NT2/D1 (cell line): ENCODE measurements around the gene SLCO3A1.

Source experiments
- SUZ12 ChIP-seq: IDR thresholded peaks from 2 replicates; pipeline ENCODE4 v1.6.1; 2011; ENCODE audit not compliant: insufficient read length, insufficient read depth; ENCODE audit errors: extremely low read depth
- YY1 ChIP-seq: IDR thresholded peaks from 2 replicates; pipeline ENCODE4 v1.6.1; 2011; ENCODE audit not compliant: insufficient read length, insufficient read depth
- ZNF274 ChIP-seq: IDR thresholded peaks from 2 replicates; pipeline ENCODE4 v1.6.1; 2011; ENCODE audit warnings: mild to moderate bottlenecking, low read depth, low read length

GRCh38 chr15:92050220-92050898 is 196.9 kb downstream of the SLCO3A1 start:
- no peak for TF ChIP-seq YY1
- no peak for TF ChIP-seq ZNF274
- TF ChIP-seq SUZ12: no peak
